ENCODE data around the gene CAPN10.

DNA sequence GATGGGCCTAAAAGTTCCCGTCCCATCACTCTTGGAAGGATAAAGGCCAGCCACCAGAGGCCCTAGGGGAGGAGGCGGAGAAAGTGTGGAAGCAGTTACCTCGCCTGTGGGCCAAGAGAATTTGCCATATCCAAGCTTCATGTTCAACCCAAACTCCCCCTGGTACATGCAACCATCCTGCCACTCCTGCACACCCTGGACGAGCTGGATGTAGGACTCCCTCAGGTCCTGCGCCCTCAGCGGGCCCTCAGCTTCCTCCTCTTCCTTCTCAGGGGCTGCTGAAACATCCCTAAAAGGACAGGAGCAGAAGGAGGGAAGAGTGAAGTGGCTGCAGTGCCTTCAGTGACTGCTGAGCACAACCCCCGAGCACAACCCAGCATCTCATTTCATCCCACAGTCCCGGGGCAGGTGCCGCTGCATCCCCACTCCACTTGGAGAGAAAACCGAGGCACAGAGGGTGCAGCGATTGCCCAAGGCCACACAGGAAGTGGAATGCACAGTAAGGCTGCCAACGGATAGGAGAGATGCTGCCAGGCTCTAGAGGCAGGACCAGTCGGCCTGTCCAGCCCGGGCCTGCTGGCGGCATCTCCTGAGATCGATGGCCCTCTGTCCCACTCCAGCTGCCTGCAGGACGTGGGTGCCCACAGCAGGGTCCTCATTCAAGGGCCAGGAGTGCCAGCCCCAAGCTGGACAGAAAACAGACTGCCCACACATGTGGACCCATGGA, 31.6 kb upstream of the CAPN10 start:
- TF ChIP-seq HDGF (IDR thresholded peaks at IDR 0.05; ENCODE audit: borderline replicate concordance), result no peak
- no peak for TF ChIP-seq FOXM1 (IDR thresholded peaks at IDR 0.05; ENCODE audit: borderline replicate concordance)
- TF ChIP-seq SUZ12 (IDR thresholded peaks at IDR 0.05), result no peak
- no peak for TF ChIP-seq CTBP1 (IDR thresholded peaks at IDR 0.05; ENCODE audit: borderline replicate concordance)
- no peak for TF ChIP-seq SP1 (IDR thresholded peaks at IDR 0.05)
- no peak for TF ChIP-seq BHLHE40 (IDR thresholded peaks at IDR 0.05; ENCODE audit: borderline replicate concordance)
- no peak for TF ChIP-seq ELF4 (IDR thresholded peaks at IDR 0.05)
- TF ChIP-seq TARDBP (IDR thresholded peaks at IDR 0.05), result no peak
